GM21447 (cell line): Measurements from ENCODE around the gene GLT8D2.
A peak's percentile ranks its signal among the peaks of the same experiment; 100 is the strongest.

Experiments used
- ATAC-seq: cut with Tn5 transposase; IDR thresholded peaks from one replicate; pipeline ENCODE4 v1.9.1; 2021; ENCODE audit not compliant: unreplicated experiment

The GLT8D2 gene, protein sequence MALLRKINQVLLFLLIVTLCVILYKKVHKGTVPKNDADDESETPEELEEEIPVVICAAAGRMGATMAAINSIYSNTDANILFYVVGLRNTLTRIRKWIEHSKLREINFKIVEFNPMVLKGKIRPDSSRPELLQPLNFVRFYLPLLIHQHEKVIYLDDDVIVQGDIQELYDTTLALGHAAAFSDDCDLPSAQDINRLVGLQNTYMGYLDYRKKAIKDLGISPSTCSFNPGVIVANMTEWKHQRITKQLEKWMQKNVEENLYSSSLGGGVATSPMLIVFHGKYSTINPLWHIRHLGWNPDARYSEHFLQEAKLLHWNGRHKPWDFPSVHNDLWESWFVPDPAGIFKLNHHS

GRCh38 chr12:104049903-104050356, at the start of gene GLT8D2:
GLT8D2 (minus strand) TSS chr12:104050187; CDS start chr12:104019648, 30,539 bp downstream.
- no peak for ATAC-seq

DNA sequence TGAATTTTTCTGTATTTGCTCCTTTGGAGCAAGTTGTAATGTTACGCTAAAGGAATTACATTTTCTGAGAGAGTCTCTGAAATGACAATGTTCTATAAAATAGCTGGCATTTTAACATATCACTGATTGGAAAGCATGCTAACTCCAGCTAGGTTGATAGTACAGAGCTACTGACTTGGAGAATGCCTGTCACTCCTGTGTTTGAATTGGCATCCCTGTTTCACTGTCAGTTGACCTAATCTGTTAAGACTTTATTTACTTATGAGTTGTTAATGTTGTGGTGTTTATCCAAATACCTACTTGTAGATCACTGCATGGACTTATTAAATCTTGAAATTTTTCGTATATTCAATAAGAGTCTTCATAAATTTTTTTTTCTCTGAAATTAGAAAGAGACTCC, 48.0 kb upstream of the GLT8D2 start:
- ATAC-seq, result no peak

DNA sequence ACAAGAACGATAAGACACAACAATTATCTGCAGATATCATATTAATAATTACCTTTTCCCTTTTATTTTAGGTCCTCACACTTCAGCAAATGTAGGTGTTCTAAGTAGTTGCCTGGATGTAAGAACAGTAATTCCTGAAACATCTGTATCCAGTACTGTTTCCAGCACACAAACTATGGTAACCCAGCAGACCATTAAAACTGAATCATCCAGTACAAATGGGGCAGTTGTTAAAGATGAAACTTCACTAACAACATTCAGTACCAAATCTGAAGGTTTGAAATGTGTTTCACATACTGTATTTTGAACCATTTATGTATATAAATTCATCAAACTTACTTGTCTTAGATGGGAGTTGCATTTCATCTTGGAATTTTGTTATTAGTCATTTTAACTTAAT, 45.3 kb upstream of the GLT8D2 start:
- ATAC-seq, result no peak

- ATAC-seq, result no peak
Measured at GRCh38 chr12:104094284-104094683, 44.3 kb upstream of the GLT8D2 start.

DNA sequence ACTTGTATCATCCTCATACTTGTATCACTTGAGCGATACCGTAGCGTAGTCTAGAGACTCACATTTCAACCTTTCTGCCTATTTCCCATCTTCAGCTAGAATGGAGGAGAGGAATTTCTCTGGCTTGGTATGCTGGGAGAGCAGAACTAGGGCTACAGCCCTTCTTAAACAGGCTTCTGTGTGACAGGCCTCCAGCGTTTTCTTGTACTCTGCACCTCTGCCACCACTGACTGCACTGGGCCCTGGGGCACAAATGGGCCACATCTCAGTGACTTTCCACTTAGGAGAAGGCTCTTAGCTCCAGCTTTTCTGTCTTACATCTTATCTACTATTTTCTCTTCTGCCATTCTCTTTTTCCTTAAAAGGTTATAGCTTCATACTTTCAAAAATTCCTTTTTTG, 41.1 kb upstream of the GLT8D2 start:
- no peak for ATAC-seq

DNA sequence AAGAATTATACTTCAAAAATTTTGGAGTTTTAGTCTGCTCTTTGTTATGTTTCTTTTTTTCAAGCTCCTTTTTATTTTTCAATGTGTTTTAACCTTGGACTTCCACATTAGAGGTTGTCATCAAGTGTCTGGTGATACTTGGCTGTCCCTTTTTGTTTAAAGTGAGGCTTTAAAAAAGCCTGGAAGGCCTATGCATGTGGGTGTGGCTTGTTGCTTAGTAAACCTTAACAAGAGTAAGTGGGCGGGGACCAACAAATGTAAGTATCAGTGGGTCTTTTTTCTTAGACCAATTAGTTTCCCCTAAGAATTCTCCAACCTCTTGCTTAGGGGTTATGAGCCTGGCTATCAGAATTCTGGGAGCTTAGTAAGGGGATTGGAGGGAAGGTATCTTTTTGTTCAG, 40.7 kb upstream of the GLT8D2 start:
- ATAC-seq, result no peak

GRCh38 chr12:104083769-104084475, 33.9 kb upstream of the GLT8D2 start:
- peak; percentile 89 for ATAC-seq

GRCh38 chr12:104080764-104081163, 30.8 kb upstream of the GLT8D2 start:
- ATAC-seq, result no peak

GRCh38 chr12:104079024-104079423, 29.0 kb upstream of the GLT8D2 start:
- no peak for ATAC-seq

GRCh38 chr12:104073699-104074098, 23.7 kb upstream of the GLT8D2 start:
- ATAC-seq, result no peak

GRCh38 chr12:104072099-104072498, 22.1 kb upstream of the GLT8D2 start:
- no peak for ATAC-seq

DNA sequence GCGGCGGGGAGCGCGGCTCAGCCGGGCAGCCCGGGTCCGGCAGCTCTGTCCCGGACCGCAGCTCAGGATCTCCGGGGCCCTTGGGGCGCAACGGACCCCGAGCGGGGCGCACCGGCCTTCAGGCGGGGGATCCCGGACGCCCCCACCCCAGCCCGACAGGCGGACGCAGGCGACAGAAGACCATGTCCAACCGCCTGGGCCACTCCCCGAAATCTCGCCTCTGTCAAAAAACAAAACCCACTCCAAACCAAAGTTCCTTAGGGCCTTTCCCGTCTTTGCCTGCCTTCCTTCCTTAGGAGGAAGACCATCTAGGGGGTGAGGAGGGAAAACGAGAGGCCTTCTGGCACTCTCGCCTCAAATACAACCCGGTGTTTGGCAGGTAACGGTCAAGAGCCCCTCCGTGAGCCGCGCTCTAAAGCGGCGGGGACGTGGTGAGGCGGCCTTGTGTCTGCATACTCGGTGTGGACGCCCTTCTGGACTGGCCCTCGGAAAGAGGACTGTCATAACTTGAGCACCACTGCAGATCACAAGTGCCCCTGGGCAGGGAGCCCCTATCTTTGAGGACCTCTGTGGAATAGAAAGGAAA, 14.9 kb upstream of the GLT8D2 start:
- ATAC-seq, result peak; percentile 7

DNA sequence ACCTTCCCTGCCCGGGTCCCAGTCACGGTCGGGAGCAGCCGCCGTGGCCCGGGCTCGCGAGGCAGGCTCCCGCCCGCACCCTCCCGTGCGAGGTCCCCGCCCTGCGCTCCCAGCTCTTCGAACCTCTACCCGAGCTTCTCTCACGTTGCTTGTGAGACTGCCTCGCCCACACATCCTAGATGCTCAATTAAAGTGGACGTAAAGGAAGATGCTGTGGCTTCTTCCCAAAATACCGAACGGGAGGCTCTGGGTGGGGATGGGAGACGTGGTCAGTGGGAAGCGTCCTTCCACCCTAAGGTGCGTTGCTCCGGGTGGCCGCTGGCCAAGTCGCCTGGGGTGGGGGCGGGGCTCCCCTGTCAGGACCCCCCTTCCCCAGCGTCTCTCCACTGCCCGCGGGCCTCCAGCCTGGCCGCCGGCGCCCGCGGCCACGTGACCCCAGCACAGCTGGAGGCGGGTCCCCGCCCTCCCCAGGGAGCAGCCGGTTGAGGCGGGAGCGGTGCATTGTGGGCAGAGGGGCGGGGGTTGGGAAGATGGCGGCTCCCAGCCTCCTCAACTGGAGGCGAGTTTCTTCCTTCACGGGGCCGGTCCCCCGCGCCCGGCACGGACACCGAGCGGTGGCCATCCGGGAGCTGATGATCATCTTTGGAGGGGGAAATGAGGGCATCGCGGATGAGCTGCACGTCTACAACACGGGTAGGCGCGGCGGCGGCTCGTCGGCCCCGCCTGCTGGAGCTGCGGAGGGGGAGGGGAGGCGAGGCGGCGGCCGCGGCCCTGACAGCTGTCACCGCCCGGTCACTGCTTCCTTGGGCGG, 14.2 kb upstream of the GLT8D2 start, which contains the start of gene HCFC2:
HCFC2 (plus strand) TSS at position 501 of the 811 bp plus-strand sequence; CDS start at position 531, 30 bp downstream.
- peak; percentile 83 for ATAC-seq

DNA sequence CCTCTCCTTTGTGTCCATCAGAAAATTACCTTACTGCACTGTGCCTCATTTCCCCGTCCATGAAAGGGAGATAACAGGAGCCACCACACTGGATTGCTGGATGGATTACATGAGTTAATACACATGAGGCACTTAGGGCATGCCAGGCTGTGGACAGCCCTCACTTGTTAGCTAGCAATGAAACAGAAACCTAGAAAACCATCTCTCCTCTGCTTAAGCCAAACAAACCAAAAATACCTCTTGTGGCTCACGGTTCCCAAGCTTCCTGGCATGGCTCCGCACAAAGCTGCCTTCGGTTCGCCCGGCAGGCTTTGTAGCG, 13.7 kb upstream of the GLT8D2 start:
- ATAC-seq, result peak; percentile 29

DNA sequence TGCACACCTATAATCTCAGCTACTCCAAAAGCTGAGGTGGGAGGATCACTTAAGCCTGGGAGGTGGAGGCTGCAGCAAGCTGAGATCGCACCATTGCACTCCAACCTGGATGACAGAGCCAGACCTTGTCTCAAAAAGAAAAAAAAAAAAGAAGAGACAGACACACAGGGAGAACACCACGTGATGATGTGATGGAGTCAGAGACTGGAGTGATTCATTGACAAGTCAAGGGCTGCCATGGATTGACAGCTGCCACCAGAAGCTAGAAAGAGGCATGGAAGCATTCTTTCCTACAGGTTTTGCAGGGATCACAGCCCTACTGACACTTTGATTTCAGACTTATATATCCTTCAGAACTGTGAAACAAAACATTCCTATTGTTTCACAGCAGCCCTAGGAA, 10.8 kb upstream of the GLT8D2 start:
- ATAC-seq, result no peak

DNA sequence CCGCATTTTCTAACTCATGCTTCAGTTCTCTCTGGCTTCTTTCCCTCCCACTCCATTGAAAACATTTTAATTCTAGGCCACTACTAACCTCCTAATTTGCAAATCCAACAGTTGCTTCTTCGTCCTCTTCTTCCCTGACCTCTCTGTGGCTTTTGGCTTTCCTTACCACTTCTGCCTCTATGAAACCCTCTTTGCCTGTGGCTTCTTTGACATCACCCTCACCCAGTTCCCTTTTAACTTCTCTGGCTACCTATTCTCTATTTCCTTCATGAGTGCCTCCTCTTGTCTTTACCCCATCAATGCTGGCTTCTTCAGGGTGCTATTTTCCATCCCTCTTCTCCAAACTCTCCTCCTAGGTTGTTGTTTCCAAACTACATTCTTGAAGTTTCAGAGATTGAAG, 10.0 kb upstream of the GLT8D2 start:
- no peak for ATAC-seq

DNA sequence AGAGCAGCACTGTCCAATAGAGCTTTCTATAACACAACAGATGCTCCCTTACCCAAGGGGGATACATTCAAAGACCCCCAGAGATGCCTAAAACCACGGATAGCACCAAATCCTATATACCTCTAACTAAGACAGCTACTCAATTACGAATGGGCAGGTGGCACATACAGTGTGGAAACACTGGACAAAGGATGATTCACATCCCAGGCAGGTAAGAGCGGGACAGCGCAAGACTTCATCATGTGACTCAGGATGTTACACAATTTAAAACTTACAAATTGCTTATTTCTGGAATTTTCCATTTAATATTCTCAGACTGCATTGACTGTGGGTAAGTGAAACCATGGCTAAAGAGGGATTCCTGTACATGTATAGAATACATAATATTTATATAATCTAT, 8.8 kb upstream of the GLT8D2 start:
- no peak for ATAC-seq

DNA sequence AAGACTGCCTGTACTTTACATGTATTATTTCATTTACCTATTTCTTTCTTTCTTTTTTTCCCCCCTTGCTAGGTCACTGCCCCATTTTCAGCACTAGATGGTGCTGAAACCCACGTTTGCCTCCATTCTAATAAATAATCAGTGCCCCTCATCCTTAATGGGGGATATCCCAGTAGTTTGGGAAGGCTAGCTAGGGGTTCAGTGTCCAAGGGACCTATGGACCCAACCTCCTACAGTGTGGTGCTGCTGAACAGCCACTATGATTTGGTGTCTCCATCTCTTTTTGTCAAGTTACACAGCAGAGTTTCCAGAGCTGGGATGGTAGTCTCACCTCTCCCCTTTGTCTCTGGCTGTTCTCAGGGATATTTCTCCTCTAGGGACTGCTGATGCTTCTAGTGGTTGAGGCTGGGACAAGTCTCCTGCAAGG, 7.8 kb upstream of the GLT8D2 start:
- no peak for ATAC-seq

DNA sequence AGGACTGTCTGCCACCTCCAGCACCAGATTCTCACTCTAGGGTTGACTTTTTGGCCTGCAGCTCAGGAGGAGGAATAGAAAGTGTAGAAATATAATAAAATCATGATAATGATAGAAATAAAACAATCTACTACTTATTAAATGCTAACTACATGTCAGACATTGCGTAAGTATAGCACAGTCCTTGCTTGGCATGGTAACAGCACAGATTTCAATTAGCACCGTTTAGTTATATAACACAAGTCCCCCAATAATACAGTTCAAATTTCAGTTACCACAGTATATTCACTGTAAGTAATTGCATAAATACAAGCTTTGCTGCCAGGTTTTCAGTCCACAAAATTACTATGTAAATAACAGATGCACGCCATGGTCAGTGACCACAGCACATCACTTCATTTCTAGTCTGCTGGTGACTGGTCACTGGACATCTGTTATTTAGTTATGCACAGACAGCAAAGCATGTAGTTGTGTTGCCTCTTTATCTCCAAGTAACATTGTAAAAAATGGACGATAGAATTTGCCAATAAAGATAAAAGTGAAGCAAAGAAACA, 6.5 kb upstream of the GLT8D2 start:
- ATAC-seq, result no peak

GRCh38 chr12:104055686-104056388, 5.8 kb upstream of the GLT8D2 start:
- ATAC-seq, result no peak
